Measurements from ENCODE around the gene IL4R.

DNA sequence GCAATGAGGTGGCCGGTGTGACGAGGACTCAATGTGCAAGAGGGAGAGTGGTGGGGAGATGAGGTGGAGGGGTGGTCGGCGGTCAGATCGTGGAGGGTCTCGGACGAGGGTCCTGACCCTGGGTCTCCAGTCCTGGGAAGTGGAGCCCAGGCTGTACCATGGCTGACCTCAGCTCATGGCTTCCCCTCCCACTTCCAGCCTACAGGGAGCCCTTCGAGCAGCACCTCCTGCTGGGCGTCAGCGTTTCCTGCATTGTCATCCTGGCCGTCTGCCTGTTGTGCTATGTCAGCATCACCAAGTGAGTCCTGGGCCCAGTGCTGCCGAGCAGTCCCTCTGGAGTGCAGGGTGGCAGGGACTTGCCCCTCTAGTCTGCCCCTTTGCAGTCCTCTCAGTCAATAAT lies 41.8 kb downstream of the IL4R start:
- TF ChIP-seq, protein P1, sequence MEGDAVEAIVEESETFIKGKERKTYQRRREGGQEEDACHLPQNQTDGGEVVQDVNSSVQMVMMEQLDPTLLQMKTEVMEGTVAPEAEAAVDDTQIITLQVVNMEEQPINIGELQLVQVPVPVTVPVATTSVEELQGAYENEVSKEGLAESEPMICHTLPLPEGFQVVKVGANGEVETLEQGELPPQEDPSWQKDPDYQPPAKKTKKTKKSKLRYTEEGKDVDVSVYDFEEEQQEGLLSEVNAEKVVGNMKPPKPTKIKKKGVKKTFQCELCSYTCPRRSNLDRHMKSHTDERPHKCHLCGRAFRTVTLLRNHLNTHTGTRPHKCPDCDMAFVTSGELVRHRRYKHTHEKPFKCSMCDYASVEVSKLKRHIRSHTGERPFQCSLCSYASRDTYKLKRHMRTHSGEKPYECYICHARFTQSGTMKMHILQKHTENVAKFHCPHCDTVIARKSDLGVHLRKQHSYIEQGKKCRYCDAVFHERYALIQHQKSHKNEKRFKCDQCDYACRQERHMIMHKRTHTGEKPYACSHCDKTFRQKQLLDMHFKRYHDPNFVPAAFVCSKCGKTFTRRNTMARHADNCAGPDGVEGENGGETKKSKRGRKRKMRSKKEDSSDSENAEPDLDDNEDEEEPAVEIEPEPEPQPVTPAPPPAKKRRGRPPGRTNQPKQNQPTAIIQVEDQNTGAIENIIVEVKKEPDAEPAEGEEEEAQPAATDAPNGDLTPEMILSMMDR (IDR thresholded peaks at IDR 0.05): no peak
- TF ChIP-seq POLR2A (IDR thresholded peaks at IDR 0.05) (no peak), POLR2AphosphoS5 (IDR thresholded peaks at IDR 0.05) (no peak)
